ENCODE measurements around the gene CDCA8.

CDCA8 gene

DNA sequence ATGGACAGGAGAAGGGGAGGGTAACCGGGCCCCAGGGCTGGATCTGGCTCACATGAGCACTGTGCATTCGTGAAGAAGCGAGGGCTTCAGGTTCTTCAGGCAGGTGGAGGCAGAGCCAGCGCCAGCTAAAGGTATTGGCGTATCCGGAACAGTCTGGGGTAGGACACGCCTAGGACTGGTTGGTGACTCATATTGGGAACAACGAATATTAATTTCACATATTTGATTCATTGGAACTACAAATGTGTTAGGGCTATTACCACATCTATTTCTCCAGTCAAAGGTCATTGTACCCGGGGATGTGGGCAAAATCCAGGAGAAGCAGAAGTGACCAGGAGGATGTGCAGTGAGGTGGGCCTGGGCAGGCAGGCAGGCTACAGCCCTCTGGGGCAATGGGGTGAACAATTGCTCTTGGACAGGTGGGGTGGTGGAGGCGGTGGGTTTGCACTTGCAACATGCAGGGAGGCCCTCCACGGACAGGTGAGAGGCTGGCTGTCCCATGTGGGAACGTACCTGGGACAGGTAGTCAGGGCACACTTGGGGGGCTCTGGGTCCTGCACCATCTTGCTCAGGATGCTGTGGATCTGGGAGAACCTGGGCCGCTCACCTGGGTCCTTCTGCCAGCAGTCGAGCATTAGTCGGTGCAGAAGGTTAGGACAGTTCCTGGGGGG is 26.7 kb downstream of the CDCA8 start:
- DNase-seq (ENCODE audit: low read depth in 2 of 2): no peak
- TF ChIP-seq, protein P1, sequence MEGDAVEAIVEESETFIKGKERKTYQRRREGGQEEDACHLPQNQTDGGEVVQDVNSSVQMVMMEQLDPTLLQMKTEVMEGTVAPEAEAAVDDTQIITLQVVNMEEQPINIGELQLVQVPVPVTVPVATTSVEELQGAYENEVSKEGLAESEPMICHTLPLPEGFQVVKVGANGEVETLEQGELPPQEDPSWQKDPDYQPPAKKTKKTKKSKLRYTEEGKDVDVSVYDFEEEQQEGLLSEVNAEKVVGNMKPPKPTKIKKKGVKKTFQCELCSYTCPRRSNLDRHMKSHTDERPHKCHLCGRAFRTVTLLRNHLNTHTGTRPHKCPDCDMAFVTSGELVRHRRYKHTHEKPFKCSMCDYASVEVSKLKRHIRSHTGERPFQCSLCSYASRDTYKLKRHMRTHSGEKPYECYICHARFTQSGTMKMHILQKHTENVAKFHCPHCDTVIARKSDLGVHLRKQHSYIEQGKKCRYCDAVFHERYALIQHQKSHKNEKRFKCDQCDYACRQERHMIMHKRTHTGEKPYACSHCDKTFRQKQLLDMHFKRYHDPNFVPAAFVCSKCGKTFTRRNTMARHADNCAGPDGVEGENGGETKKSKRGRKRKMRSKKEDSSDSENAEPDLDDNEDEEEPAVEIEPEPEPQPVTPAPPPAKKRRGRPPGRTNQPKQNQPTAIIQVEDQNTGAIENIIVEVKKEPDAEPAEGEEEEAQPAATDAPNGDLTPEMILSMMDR (IDR thresholded peaks at IDR 0.05; ENCODE audit: low read depth, low read length): no peak
- no peak overlapping the region for H3K4me3 ChIP-seq (replicated peaks in 1 of 2; ENCODE audit: low read depth in 2 of 2, low read length in 2 of 2)

DNA sequence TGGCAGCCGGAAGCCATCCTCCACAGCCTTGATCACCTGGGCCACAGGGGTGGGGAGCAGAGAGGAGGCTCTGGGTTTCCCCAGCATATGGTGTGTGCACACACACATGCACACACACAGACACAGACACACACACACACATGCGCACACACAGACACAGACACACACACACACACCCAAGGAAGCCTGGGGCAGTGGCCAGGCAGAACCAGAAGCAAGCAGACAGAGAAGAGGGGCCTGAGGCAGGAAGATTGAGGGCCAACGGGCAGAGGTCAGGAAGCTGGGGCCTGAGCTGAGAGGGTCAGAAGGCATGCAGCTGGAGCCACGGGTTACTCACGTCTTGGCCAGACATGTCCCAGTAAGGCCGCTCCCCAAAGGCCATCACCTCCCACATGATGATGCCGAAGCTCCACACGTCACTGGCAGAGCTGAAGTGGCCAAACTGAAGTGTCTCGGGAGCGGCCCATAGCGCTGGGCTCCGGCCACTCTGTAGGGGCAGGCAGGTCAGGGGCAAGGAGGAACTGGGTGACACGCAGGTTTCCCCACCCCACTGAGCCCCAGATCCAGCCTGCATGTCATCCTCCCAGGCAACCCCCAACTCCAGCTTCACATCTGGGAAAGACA is 27.4 kb downstream of the CDCA8 start:
- TF ChIP-seq, protein P1 (IDR thresholded peaks at IDR 0.05; ENCODE audit: low read depth, low read length): no peak
- no peak overlapping the region for H3K4me3 ChIP-seq (replicated peaks in 1 of 2; ENCODE audit: low read depth in 2 of 2, low read length in 2 of 2)
- peak; percentile 5 to 51 for DNase-seq (ENCODE audit: low read depth in 2 of 2)

DNA sequence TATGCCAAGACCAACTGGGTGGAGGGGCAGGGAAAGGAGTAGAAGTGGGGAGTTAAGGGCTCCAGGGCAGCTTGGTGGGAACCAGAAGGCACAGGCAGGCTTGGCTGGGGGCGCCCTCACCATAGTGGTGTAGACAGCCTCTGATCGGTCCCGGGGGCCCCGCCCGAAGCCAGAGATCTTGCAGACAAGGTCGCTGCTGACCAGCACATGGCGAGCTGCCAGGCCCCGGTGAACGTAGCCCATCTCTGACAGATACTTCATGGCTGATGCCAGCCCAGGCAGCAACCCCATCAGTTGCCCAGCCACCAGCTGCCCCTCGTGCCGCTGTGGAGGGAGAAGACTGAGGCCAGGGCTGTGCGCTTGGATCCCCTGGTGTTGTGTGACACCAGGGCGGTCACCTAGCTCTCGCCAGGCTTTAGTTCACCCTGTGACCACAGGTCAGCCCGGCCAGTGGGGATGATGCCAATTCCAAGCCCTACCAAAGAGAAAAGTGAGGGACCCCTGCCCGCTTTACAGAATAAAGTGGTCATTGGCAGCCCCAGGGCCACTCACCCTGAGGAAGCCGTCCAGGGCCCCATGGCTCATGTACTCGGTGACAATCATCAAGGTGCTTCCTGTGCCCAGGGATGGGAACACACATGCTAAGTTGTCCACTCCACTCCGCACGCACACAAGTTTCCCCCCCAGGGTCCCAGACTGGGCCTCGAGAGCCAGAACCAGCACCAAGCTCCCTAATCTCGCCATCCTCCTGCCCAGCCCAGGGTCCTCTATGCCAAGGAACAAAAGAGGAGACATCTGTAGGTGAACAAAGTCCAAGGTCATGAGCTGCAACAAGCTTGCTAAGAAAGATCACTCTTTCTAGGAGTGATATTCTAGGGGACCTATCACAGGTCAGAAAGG is 28.2 kb downstream of the CDCA8 start:
- TF ChIP-seq, protein P1 (IDR thresholded peaks at IDR 0.05; ENCODE audit: low read depth, low read length): no peak
- no peak for DNase-seq (ENCODE audit: low read depth in 2 of 2)
- no peak overlapping the region for H3K4me3 ChIP-seq (replicated peaks in 1 of 2; ENCODE audit: low read depth in 2 of 2, low read length in 2 of 2)

DNA sequence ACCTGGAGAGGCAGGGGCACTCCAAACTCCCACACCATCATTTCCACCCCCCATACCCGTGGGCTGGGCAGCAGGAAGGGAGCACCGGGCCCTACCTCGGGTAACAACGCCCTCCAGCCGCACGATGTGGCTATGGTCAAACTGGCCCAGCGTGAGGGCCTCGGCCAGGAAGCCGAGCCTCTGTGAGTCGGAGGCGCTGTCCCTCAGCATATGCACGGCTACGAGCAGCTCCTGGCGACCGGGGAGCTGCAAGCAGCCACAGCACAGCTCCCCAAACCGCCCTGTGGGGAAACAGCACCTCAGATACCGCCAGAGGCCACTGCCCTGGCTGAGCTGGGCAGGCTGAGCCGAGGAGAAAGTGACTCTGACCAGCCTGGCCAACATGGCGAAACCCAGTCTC is 29.2 kb downstream of the CDCA8 start:
- no peak for DNase-seq (ENCODE audit: low read depth in 2 of 2)
- TF ChIP-seq, protein P1 (IDR thresholded peaks at IDR 0.05; ENCODE audit: low read depth, low read length): no peak
- H3K4me3 ChIP-seq (replicated peaks in 1 of 2; ENCODE audit: low read depth in 2 of 2, low read length in 2 of 2): no peak overlapping the region

DNA sequence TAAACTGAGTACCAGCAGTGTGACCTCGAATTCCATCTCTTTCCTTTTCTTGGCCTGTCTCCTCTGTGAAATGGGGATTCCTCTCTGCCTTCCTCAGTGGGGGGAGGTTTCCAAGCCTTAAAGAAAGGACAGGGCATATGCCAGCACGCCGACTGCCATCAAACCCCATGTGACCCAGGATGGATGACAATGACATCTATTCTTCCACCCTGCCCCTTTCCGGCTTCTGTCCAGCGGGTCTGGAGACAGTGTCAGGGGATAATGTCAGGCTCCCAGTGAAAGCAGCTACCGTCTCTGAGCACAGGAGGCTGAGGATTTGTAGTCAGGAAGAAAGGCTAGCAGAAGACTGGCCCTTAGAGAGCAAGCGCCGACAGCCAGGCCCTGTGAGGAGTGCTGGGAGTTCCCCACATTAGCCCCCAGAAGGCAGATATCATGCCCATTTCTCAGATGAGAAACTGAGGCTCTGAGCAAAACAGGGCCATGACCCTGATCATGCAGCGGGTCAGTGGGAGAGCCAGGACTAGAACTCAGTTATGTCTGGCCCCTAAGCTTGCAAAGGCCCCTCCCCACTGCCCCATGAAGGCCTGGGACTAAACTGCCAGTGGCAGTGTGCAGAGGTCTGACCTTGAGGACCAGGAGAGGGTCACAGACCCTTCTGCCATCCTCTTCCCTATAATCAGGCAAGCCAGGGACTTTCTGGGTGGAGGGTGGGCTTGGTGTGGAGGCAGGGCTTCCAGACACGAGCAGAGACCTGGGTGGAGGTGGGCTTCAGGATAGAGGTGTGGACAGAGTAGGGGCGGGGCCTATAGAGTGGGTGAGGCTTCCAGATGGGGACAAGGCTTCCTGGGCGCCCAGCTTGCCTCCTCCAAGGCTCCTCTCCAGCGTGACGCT is 30.1 kb downstream of the CDCA8 start:
- DNase-seq (ENCODE audit: low read depth in 2 of 2): no peak
- no peak overlapping the region for H3K4me3 ChIP-seq (replicated peaks in 1 of 2; ENCODE audit: low read depth in 2 of 2, low read length in 2 of 2)
- TF ChIP-seq, protein P1 (IDR thresholded peaks at IDR 0.05; ENCODE audit: low read depth, low read length): no peak

DNA sequence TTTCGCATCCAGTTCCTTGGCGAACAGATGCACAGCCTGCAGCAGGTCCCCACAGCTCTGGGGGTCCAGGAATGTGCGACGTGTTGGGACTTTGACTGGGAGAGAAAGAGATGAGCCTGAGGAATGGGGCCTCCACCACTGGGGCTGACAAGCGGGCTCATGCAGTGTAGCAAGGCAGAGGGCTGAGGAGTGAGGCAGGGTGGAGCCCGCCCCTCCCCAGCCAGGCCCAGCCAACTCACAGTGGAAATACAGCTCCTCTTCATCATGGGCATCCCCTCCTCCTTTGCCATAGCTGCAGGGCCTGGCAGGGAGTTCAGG is 30.7 kb downstream of the CDCA8 start:
- DNase-seq (ENCODE audit: low read depth in 2 of 2): no peak
- TF ChIP-seq, protein P1 (IDR thresholded peaks at IDR 0.05; ENCODE audit: low read depth, low read length): no peak
- no peak overlapping the region for H3K4me3 ChIP-seq (replicated peaks in 1 of 2; ENCODE audit: low read depth in 2 of 2, low read length in 2 of 2)

Data from cardiac fibroblast (primary cell).